ENCODE measurements around the gene CIRBP.

DNA sequence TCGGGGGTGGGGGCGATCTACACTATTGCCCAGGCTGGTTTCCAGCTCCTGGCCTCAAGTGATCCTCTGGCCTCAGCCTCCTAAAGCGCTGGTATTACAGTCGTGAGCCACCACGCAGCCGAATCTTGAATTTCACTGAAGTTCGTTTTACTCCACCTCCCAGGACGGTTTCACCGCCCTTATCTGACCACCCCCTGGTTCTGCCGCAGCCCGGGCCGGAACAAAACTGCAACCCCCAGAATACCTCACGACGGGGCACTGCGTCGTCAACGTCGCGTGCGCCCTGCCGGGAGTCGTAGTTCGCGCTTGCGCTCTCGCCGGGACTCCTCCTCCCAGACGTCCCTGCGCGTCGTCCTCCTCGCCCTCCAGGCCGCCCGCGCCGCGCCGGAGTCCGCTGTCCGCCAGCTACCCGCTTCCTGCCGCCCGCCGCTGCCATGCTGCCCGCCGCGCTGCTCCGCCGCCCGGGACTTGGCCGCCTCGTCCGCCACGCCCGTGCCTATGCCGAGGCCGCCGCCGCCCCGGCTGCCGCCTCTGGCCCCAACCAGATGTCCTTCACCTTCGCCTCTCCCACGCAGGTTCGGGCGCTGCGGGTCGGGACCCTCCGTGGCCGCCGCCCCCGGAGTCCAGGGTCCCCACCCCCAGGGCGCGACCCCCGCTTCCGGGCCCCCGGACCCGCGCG lies 27.6 kb upstream of the CIRBP start, which contains the start of gene ATP5F1D:
- TF ChIP-seq, protein P1, sequence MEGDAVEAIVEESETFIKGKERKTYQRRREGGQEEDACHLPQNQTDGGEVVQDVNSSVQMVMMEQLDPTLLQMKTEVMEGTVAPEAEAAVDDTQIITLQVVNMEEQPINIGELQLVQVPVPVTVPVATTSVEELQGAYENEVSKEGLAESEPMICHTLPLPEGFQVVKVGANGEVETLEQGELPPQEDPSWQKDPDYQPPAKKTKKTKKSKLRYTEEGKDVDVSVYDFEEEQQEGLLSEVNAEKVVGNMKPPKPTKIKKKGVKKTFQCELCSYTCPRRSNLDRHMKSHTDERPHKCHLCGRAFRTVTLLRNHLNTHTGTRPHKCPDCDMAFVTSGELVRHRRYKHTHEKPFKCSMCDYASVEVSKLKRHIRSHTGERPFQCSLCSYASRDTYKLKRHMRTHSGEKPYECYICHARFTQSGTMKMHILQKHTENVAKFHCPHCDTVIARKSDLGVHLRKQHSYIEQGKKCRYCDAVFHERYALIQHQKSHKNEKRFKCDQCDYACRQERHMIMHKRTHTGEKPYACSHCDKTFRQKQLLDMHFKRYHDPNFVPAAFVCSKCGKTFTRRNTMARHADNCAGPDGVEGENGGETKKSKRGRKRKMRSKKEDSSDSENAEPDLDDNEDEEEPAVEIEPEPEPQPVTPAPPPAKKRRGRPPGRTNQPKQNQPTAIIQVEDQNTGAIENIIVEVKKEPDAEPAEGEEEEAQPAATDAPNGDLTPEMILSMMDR (IDR thresholded peaks at IDR 0.05), result no peak
- no peak for TF ChIP-seq EZH2 (IDR thresholded peaks at IDR 0.05; ENCODE audit: borderline replicate concordance, insufficient read depth, low read depth, low read length, poor library complexity, severe bottlenecking)
